GM10248 (cell line): ENCODE measurements around the gene ZNF354C.

Experiments used
- CTCF ChIA-PET: fragments of 300-600 bp; sonication (Branson Sonifier 250); formaldehyde crosslinking; extraction: SDS; loops from one replicate; lab custom pipeline; 2021; ENCODE audit warnings: antibody characterized with exemption; lab: Yijun Ruan, JAX
- POLR2A ChIA-PET: fragments of 350-650 bp; sonication (Branson Sonifier 250); formaldehyde crosslinking; extraction: SDS; loops from one replicate; lab custom pipeline; 2020; ENCODE audit warnings: antibody characterized with exemption; lab: Yijun Ruan, JAX
- DNase-seq: peaks from one replicate; pipeline ENCODE4 v3.0.0; 2012; ENCODE audit errors: extremely low spot score
- TF ChIP-seq, protein P1 (sequence below): IDR thresholded peaks from 2 replicates; pipeline ENCODE4 v1.5.1; 2012; ENCODE audit warnings: mild to moderate bottlenecking, low read depth; ENCODE audit errors: extremely low read depth, missing control alignments, control extremely low read depth

The ZNF354C gene

GRCh38 chr5:179122411-179123108, 62.4 kb downstream of the ZNF354C start:
- CTCF ChIA-PET, result no interaction called here
- POLR2A ChIA-PET, result no interaction called here
- TF ChIP-seq, protein P1, sequence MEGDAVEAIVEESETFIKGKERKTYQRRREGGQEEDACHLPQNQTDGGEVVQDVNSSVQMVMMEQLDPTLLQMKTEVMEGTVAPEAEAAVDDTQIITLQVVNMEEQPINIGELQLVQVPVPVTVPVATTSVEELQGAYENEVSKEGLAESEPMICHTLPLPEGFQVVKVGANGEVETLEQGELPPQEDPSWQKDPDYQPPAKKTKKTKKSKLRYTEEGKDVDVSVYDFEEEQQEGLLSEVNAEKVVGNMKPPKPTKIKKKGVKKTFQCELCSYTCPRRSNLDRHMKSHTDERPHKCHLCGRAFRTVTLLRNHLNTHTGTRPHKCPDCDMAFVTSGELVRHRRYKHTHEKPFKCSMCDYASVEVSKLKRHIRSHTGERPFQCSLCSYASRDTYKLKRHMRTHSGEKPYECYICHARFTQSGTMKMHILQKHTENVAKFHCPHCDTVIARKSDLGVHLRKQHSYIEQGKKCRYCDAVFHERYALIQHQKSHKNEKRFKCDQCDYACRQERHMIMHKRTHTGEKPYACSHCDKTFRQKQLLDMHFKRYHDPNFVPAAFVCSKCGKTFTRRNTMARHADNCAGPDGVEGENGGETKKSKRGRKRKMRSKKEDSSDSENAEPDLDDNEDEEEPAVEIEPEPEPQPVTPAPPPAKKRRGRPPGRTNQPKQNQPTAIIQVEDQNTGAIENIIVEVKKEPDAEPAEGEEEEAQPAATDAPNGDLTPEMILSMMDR, result no peak

GRCh38 chr5:179123109-179123426, 62.9 kb downstream of the ZNF354C start:
- TF ChIP-seq, protein P1, result no peak
- ChIA-PET CTCF (no interaction called here), POLR2A (no interaction called here)
- DNase-seq, result no peak

More at GRCh38 chr5:179122411-179123108, 62.4 kb downstream of the ZNF354C start:
- no peak for DNase-seq

GRCh38 chr5:179123491-179124272, 63.5 kb downstream of the ZNF354C start:
- TF ChIP-seq, protein P1, result no peak
- POLR2A ChIA-PET, result no interaction called here
- CTCF ChIA-PET, result no interaction called here
- no peak for DNase-seq

GRCh38 chr5:179124273-179124852, 64.2 kb downstream of the ZNF354C start:
- TF ChIP-seq, protein P1, result no peak
- ChIA-PET CTCF (no interaction called here), POLR2A (no interaction called here)
- no peak for DNase-seq

GRCh38 chr5:179124853-179125788, 64.9 kb downstream of the ZNF354C start:
- TF ChIP-seq, protein P1, result no peak
- no peak for DNase-seq
- POLR2A ChIA-PET, result no interaction called here
- CTCF ChIA-PET, result no interaction called here
